Measurements from ENCODE around the gene ATP2B2.

Gene ATP2B2

DNA sequence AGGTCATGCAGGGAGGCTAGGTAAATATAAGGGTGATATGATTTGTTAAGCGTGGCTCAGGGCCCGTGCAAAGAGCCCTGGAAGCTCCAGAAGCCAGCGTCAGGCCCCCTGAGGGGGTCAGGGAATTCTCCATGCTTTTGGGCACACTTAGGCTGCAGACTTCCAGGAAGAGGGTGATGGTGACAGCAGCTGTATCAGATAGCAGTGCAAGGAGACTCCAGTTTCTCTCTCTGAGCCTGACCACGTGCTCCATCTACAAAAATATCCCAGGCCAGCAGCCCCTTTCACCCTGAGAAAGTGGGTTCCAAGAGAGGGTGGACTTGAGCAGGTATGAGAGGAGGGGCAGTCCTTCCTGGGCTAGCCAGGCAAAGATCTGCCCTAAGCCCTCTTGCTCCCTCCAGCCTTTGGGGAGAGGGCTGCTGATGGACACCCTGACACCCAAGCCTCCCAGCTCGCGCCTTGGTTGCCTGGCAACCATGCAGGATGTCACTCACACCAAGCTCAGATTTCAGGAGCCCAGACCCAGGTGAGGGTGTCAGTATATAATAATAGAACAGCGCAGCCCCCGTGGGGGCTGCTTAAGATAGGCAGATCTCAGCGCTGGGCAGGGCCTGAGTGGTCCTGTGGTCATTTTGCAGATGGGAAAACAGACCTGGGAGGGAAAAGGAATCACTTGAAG is 35.8 kb downstream of the ATP2B2 start:
- no peak for DNase-seq (ENCODE audit: low read depth in 2 of 2)

DNA sequence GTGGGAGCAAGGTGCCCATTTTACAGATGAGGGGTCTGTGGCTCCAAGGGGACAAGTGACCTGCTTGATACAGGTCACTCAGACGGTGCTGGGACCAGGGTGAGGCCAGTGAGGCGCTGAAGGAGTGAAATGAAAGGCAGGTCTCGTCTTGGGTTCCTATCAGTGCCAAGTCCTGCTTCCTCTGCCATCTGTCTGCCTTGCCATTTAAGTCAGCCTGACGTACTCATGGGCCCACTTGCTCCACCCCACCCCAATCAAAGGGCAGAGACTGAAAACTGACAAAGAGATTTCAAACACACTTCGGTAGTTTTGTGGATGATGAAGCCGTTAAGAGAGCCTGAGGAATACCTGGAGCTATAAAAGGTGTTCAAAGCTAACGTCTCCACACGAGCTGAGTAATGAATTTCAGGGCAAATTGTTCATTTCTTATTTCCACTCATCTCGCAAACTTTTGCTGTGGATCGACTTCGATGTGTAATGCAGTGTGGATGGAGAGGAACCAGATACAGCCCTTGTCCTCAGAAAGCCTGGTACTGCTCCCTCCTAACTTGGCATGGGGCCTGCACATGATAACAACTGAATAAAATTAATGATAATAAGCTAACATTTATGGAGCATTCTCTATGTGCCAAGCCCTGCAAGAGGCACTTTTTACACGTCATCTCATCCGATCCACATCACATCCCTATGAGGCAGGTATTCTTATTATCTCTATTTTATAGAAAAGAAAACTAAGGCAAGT is 36.6 kb downstream of the ATP2B2 start:
- DNase-seq (ENCODE audit: low read depth in 2 of 2): no peak

DNA sequence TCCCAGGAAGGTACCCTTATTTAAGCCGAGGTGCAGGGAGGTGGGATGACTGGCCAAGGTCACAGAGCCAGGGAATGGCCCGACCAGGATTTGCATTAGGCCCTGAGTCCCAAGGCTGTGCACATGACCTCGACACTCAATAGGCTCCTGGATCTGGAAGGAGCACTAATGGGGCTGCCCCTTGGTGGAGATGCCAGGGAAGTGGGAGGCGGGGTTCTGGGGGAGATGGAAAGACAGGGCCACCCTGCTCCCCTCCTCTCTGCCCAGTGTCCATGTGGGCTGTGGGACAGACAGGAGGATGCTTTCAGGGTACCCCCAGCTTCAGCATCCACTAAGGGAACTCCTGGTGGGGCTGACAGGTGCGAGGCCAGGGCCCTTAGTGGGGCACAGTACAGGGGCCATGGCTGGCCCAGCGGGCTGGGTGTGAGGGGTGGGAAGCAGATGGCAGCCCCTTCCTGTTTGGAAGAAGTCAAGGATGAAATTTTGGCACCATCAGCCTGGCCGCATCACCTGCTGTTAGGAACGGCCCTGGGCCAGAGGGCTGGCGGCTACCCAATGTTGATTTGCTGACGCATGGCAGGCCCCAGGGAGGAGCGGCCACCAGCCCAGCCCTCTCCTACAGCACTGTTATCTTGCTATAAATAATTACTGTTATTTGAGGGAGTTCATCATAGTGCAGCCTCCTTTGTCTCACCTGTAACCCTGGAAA is 37.3 kb downstream of the ATP2B2 start:
- DNase-seq (ENCODE audit: low read depth in 2 of 2): no peak

DNA sequence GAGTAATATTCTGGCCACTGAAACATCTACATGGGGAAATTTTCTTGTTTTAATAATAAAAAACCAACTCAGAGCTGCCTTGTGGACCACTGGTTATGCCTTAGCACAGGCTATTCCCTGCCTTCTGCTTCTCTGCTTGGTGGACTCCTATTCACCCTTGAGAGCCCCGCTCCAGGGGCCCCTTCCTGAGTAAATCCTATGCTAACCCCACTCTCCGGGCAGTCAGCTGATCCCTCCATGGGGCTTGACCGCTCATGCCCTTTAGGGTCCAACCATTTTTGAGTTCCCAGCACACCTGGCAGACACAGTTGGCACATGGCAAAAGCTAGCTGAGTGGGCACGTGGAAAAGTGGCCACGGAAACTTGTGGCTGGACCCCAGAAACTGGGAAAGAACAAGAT is 38.2 kb downstream of the ATP2B2 start:
- DNase-seq (ENCODE audit: low read depth in 2 of 2): no peak

DNA sequence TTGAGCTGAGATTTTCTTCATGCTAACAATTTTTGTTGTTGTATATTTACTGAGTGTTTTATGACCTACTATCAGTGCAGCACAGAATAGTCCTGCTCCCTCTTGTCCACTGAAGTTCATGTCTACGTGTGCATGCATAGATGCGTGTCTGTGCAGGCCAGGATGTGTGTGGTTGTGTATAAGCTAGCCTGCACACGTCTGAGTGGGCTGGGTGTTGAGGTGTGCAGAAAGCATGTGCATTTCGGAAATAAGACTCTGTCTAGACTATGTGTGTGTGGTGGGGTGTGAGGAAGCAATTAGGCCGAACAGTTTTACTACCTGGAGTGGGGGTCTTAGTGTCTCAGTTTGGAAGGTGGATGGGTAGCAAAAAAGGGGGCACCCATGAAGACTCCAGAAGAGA is 39.2 kb downstream of the ATP2B2 start:
- DNase-seq (ENCODE audit: low read depth in 2 of 2): no peak

DNA sequence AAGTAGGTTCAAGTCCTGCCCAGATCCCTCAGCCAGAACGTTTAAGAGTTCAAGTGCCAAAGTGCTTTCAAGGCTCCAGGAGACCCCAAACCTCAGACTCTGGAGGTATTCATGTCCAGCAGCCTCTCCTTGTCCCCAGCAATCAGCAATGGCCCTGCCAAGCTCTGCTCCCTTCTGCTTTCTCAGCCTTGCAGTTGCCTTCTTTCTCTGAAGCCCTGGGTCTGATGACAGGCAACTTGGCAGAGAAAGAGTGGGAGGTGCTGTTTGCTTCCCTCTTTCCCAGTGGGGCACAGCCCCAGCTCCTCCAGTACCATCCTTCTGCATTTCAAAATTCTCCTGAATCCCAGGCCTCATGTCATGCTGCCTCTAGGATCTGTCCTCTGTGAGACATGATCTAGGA is 40.2 kb downstream of the ATP2B2 start:
- DNase-seq (ENCODE audit: low read depth in 2 of 2): no peak

DNA sequence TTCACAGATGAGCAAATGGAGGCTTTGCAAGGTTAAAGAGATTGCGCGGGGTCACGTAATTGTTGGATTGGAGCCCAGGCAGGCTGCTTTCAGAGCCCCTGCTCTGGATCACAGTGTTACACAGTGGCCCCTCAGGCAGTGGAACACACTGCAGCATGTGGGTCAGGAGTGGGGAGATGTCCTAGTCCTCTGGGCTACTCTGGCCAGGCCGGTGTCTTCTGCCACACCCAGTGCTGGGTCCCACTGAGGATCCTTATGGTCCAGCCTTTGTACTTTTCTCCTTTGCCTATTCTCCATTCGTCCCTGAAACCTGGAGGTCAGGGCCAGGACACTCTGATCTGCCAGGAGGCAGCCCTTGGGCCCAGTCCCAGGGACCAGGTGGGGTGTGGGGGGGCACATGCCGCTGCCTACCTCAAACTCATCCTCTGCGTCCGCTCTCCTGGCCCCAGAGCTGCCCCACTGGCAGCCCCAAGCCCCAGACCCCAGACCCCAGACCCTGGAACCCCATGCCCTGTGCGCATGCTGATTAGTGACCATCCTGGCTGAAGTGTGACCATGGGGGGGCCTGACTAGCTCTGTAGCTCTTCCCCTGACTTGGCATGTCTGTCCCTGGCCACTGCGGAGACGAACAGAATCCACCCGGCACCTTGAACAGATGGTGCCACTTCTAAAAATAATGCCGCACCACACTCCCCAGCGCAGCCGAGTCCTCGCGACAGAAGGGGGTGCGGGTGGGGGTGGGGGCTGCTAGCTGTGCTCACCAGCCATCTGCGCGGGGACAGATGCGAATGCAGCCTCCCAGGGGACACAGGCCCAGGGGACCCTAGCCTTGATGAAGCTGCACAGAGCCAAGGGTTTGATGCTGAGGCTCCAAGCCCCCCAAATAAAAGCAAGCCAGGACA is 41.6 kb downstream of the ATP2B2 start:
- DNase-seq (ENCODE audit: low read depth in 2 of 2): no peak

DNA sequence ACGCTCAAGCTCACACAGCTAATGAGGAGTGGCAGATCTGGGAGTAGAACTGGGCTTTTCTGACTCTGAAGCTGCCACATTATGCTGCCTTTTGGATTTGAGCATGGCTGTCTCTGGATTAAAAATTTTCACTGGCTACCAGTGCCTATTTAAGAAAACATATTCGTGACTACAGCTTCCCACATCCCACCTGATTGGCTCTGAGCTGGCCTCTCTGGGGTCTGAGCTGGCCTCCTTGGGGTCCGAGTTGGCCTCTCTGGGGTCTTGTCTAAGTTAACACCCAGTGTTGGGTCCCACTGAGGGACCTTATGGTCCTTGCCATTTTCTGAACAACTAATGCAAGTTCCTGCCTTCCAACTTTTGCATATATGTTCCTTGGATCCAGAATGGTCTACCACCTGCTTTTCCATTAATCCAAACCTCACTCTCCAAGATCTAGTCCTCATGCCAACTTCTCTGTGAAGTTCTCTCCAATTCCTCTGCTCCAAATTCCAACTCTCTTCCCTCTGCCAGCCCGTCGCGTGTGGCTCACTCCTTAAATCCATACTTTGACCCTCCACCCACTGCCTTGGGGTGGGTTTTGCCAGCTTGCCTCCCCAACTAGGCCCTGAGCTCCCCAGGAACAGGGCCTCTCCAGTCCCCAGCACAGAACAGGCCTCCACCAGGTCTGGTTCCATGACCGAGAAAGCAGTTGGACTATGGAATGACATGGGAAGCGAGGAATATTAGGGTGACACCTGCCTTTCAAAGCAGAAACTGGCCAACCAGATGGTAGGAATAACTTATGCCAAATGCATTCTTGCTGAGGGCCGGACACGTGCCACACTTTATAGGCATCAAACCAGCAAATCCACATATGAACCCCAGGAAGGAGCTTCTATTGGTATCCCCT is 42.5 kb downstream of the ATP2B2 start:
- no peak for DNase-seq (ENCODE audit: low read depth in 2 of 2)

DNA sequence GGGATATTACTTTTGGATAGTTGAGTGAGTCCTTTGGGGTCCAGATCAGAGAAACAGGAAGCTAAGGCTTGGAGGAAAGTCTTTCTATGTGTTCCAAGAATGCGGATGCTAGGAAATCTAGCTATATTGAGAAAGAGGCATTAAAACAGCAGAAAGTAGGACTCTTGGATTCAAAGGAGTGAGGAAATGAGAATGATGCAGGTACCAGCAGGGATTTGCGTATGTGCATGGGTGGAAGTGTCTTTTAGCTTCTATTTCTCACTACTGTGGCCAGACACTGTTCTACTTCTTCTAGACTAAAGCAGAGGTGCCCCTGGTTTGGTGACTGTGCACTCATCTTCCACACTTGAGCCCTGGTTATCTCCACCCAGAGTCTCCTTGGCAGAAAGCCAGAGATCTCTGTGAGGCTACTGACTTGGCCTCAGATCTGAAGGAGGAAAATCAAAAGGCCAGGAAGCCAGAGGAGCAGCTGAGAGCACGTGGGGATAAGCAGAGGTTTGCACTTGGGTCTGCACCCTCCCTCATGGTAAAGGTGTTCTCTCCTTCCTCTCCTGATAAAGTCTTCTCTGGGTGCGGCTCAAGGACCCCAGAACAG is 44.3 kb downstream of the ATP2B2 start:
- DNase-seq (ENCODE audit: low read depth in 2 of 2): no peak

DNA sequence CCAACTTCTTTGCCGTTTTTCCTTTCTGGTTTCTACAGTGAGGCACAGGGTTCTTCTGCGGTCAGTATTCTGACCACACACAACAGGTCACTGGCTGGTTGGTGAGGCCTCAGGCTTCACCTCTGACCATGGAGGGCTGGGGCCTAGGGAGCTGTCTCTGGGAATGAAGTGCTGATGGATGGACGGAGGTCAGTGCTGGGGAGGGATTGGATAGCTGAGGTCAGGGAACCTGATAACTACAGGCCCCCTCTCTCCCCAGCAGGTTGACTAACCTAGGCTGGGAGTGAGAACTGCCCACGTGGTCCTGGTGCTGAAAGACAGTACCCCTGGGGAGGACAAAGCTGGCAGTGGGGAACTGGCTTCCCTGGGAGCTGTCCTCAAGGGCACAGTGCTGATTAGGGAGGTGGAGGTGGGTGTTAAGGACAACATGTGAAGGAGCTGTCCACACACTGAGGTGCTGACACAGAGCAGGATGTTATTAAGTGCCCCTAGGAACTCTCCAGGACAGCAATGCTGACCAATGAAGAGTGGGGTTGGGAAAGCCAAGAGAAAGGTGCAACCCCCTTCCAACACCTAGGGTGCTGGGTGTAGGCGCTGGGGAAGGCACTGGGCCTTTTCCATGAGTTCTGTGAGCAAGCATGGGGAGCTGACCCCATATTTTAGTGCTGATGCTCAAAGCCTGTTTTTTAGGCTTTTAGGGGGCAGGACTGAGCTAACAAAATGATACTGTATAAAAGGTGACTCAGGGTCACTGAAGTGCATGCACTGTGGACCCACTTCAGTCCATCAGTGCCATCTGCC is 45.2 kb downstream of the ATP2B2 start:
- peak; percentile 35 to 38 for DNase-seq (ENCODE audit: low read depth in 2 of 2)

DNA sequence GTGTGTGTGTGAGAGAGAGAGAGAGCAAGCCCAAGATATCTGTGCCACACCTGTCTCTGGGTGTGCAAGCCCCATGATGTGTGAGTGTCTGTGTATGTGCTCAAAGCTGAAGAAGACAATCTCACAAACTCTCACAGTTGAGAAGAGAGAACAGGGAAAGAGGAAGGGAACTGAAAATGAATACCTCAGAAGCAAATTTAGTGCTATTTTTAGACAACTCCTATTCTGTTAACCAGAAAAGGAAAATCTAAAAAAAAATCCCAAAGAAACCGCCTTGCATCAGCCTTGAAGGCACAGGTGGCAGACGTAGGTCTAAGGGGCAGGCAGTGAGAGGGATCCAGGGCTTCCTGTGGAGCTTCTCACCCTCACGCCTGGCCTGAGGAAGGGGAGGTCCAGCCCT is 47.8 kb downstream of the ATP2B2 start:
- DNase-seq (ENCODE audit: low read depth in 2 of 2): no peak

DNA sequence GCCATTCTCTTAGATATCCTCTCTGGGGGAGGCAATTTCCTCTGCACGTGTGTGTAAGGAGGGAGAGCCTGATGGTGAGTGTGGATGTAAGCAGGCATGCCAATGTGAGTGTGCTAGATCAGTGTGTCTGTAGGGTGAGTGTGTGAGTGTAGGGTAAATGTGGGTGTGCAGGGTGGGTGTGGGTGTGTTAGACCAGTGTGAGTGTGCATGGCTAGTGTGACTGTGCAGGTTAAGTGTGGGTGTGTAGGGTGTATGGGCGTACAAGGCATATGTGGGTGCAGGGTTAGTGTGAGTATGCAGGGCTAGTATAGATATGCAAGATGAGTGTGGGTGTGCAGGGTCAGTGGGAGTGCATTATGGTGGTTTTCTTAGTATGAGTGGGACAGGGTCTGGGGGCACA is 48.4 kb downstream of the ATP2B2 start:
- no peak for DNase-seq (ENCODE audit: low read depth in 2 of 2)

DNA sequence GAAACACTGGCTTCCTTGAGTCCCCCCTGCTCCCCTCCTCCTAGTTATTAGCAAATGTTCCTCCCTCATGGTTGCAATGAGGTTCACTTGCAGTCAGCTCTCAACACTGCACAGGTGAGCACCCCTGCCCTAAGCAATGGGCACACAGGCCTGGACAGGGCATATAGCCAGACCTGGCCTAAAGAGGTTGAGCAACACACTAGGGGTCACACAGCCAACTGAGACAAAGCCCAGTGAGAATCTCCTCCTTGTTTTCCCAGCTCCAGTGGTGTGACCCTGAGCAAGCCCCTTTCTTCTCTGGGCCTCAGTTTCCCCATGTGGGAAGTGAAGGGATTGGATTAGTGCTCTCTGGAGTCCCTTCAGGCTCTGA is 49.9 kb downstream of the ATP2B2 start:
- DNase-seq (ENCODE audit: low read depth in 2 of 2): no peak

DNA sequence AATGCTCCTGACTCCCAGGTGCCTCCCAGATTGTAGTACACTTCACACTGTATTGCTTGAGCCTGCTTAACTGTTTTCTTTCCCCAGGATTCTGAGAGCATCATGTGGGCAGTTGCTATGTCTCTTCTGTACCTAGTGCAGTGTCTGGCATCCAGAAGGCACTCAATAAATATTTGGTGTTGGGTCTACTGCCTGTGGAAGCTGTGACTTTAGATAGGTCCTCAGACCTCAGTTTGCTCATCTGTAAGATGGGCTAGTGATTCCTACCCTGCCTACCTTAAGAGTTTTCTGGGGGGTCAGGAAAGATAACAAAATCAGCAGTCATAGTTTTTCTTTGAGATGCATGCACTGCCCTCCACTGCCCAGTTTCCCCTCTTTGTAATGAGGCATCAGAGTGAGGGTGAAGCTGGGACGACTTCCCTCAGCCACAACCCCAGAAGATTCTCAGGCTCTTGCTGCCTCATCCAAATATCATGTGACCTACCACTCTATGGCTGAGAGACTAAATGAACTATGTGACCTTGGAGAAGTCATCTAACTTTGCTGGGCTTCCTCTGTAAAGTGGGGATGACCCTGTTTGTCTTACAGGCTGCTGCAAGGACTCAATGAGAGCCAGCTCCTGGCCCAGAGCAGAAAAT is 50.4 kb downstream of the ATP2B2 start:
- no peak for DNase-seq (ENCODE audit: low read depth in 2 of 2)

DNA sequence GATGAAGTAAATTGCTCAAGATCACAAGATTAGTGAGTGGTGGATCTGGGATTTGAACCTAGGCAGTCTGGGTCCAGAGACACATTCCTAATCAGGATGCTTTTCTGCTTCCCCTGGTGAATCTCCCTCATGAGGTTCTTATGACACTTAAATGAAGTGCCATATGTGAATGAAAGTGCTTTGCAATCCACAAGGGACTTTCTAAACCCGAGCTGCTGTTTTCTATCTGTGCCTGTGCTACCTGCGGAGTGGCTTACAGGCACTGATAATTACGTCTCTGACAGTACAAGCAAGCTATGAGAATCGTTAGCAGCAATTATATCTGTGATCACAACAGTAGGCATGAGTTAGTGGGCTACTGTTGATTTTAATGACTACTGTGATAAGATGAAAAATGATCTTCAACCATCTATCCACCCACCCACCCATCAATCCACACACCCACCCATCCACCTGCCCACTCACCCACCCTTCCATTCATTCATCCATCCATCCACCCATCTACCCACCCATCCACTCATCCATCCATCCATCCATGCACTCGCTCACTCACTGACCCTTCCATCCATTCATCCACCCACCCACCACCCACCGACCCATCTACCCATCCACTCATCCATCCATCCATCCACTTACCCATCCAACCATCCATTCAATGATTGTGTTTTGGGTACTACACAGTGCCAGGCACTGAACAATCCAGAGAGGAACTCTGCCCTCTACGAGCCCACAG is 51.8 kb downstream of the ATP2B2 start:
- DNase-seq (ENCODE audit: low read depth in 2 of 2): no peak

DNA sequence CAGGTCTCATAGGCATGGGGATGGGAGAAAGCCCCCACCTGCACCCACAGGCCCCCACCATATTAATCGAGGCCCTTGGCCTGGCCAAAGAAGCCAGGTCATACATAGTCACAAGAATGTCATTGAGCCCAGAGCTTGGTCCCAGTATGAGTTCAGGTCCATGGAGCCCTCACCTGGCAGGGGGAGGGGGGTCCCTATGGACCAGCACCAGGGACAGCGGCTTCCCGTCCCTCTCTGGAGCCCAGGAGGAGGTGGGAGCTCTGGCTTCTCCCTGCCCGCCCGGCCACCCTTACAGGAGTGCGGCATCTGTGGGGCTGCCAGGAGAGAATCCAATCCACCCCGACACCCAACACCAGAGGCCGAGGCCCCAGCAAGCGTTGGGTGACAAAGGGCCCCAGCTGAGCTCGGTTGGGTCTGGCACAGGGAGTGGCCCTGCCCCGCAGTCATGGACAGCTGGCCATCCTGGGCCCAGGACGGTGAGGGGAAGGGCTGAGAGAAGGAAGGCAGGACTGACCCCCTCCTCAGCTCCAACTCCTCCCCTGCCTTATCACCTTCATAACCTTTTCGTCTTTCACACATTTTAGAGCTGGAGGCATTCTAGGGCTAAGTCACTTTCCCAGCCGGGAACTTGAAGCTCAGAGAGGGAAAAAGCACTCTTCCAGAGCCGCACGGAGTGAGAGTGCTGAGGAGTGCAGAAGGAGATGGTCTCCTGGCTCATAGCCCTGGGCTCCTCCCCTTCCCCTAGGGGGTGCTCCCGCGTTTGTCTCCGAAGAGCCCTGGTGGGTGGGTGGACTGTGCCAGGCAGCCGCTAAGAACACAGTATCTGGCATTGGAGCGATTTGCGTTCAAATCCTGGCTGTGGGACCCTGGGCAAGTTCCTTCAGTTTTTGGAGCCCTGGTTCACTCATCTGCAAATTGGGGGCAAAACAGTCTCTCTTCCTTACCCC is 54.6 kb downstream of the ATP2B2 start:
- DNase-seq (ENCODE audit: low read depth in 2 of 2): no peak

DNA sequence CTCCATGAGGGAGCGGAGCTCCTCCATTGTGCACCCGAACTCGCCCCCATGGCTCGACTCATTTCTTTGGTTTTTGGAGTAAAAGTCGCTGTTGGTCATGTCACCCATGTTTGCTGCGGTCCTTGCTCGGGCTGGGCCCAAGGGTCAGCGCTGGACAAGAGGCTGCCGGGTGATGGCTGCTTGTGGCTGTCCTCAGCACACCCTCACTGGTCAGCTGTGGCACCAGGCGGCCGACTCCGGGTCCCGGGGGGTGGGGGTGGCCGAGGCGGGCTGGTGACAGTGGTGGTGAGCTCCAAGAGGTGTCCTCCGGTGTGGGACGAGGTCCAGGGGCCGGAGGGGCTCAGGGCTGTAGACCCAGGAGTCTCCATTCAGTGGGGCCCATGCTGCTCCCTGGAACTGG is 56.0 kb downstream of the ATP2B2 start:
- DNase-seq (ENCODE audit: low read depth in 2 of 2): no peak

Measured in stimulated activated CD4-positive, alpha-beta T cell treated with anti-CD3 and anti-CD28 coated beads, Interleukin-15, amount 100 ng/mL, for 48 hours (primary cell).